NCI-H1436 (cell line): ENCODE data around the gene TIE1.
"Not testable (repeated sequence)": the region's sequence is repeated elsewhere in the genome, so short reads cannot be mapped to it uniquely, and the experiment has no call there.

Experiments
- DNase-seq: peaks from one replicate; lab custom pipeline; 2025; lab: John Stamatoyannopoulos, UW

The TIE1 gene

DNA sequence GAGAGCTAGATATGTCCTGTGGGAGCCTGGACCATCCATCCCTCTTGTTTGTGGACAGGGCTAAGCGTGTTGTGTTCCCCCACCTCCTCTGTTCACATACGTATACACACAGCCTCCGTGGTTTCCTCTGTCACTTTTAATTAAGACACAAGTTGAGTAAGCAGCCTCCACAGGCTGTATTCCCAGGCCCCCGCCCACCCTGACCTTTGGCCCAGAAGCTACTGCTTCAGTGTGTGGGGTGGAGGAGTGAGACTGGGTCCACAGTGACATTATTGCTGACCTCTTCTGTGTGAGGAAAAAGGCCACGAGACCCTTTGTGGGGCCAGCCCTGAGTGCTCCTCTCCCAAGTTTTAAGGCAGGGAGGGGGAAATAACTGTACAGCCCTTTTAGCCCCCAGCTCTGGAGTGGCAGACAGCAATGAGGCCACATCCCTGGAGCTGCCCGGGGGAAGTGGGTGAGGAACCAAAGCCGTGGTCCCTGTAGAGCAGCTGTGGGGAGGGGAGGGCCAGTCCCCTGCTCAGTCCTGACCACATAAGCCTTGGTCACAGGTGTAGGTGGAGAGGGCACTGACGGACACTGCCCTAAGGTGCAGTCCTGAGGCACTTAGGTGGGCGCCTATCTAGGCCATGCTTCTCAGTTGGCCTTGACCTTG is 62.6 kb downstream of the TIE1 start:
- DNase-seq = no peak

GRCh38 chr1:43363935-43364525 is 63.2 kb downstream of the TIE1 start:
- no peak for DNase-seq

GRCh38 chr1:43365678-43366077 is 64.9 kb downstream of the TIE1 start:
- DNase-seq = no peak

DNA sequence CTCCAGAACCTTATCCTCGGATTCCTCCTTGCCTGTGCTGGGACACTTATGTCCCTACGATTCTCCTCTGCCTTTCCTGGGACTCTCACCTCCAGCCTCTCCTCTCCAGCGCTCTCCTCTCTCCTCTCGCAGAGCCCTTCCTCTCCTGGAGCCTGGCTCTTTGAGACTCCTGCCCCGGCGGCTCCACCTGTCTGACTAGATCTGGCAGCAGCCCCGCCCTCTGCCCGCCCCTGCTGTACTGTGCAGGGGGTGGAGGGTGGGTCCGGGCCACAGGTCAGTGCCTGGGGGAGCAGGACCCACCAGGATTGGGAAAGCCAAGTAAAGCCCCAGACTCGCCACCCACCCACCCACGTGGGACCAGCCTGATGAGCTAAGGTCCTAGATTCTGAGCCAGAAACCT is 65.4 kb downstream of the TIE1 start:
- no peak for DNase-seq

GRCh38 chr1:43366601-43367025 is 65.8 kb downstream of the TIE1 start:
- no peak for DNase-seq

DNA sequence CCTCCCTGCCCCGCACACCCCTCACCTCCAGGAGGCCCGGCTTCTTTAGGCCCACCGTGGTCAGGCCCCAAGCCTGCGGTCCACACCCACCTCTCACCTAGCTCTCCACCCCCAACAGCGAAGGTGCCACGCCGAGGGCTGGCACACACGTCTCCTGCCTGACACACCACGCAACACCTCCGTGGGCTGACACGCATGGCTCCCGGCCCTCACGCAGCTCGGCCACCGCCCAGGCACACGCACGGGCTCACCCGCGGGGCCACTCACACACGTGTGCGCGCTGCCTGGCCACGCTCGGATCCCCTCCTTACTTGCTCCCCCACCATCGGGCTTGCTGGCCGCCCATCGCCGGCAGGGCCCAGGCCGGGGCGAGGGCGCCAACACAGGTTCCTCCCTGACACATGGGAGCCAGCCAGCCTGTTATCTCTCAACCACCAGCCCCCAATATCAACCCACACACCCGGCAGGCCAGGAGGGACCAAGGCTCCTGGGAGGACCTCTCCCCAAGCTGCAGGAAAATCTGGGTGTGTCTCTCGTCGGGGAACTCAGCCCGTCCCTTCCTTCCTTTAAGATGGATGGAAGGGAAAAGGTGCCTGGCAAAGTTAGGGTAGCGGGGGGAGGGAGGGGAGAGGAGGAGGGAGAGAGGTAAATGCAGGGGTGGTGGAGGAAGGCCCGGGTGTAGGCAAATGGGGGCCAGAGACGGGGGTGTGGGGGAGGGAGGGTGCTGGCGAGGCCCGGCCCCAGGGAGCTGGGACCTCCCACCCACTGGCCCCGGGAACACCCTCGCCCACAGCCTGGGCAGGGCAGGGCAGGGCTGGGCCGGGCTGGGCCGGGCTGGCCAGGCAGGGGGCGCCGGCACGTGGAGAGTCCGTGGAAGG is 66.5 kb downstream of the TIE1 start:
- no peak for DNase-seq

- DNase-seq = peak; percentile 75
These were observed 67.3 kb downstream of the TIE1 start, which contains the start of gene ELOVL1 for GRCh38 chr1:43367904-43368645. Gene ELOVL1 (minus strand): TSS chr1:43368011. CDS start chr1:43365609, 2,402 bp downstream.

DNA sequence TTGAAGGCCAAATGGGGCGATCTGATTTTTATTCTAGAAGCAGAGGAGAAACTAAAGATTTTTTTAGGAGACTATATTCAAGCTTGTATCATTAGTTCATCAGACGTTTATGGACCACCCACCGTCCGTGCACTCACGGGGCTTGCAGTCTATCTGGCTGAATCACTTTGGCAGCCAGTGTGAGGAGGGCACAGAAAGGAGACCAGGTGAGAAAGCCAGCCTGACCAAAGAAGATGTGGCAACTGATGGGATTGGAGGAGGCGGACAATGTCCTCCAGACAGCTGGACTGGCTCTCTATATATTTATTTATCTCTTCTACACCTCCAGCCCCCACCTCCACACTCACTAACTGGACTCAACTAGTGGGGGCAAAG is 67.9 kb downstream of the TIE1 start:
- DNase-seq = no peak

GRCh38 chr1:43369779-43370178 is 69.0 kb downstream of the TIE1 start:
- DNase-seq = not testable (repeated sequence)

- DNase-seq = no peak
These were observed 69.8 kb downstream of the TIE1 start for GRCh38 chr1:43370564-43370963.

- DNase-seq = no peak
These were observed 71.4 kb downstream of the TIE1 start for GRCh38 chr1:43372172-43372571.
